GM04503 (cell line): ENCODE measurements around the gene RAB30.

ENCODE experiments used
- DNase-seq: peaks from one replicate; pipeline ENCODE4 v3.0.0-alpha.2; 2012; ENCODE audit warnings: low read depth

The RAB30 gene

GRCh38 chr11:83039566-83039965, 32.1 kb downstream of the RAB30 start:
- no peak for DNase-seq

GRCh38 chr11:83037877-83038276, 33.8 kb downstream of the RAB30 start:
- DNase-seq = no peak

GRCh38 chr11:83036701-83037100, 35.0 kb downstream of the RAB30 start:
- DNase-seq = no peak

DNA sequence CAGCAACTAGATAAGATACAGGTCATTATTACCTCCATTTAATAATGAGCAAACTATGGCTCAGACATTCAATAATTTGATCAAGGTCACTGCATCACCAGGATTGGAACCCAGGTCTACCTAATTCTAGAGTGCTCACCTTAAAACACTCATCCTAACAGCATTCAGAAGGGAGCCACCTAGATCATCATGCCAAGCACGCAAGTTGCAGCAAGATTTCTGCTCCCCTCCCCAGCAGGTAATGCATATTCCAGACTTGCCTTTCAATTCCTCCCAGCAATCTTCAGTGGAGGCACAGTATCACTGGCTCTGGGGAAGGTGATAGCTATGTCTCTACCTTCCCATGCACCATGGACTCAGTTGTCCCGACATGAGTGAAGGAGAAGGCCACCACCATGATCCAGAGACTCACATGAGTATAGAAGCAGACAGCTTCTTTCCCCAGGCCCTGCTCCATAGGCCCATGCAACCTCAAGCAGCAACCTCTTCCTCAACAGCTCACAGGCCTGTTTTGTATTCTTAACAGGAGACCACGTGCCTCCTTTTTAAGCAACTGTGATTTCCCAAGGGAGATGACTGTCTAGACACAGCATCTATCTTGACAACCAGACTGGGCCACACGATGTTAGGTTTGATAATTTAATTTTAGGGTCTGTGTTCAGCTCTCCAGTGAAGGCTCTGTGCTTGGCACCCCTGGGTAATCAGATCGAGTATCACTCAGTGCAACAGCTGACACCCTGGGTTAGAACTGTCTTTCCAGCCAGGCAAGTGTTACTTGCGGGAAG, 36.4 kb downstream of the RAB30 start:
- no peak for DNase-seq

GRCh38 chr11:83034673-83035014, 37.1 kb downstream of the RAB30 start:
- DNase-seq = no peak

DNA sequence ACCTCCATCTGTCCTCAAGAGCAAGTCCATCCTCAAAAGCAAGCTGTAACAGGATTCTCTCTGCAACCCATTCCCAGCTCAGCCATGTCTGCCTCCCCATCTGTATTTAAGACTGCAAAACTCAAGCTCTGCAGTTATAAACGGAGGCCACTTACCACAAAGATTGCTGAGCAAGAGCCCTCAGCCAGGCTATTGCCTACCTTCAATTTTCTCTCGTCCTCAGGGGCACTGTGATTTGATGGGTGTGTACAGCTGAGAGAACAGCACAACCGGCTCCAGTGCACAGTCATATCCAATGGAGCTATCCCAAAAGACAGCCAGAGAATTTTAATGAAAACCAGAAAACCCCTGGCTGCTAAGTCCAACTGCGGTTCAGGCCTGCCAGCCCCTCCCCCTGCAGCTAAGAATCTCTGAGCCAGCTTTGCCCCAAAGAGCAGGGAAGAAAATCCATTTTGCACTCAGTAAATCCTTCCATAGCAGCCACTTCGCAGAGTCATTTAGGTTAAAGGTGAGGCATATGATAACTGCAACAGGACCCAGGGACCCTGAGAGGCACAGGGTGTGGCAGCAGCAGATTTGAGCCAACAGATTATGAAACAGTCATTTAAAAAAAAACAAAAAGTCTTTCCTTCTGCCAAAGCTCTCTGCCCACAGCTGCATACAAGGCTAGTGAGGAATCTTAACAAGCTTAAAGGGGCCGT, 37.6 kb downstream of the RAB30 start:
- DNase-seq = peak; percentile 86

- DNase-seq = no peak
Observed at GRCh38 chr11:83033371-83033770, 38.3 kb downstream of the RAB30 start.

GRCh38 chr11:83031127-83031526, 40.6 kb downstream of the RAB30 start:
- DNase-seq = no peak

DNA sequence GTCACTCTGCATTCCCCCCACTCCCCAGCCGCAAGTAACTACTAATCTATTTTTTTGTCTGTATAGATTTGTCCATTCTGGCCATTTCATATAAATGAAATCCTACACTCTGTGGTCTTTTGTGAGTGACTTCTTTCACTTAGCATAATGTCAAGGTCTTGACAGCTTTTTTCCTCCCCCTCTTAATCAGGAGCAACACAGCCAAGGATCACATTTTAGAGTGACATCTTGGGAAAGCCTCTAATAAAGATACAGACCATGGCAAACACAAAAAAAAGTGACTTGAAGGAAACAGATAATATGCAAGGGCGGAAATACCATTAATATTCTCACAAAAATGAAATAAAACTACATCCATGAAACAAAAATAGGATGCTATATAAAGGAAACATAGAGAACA, 43.9 kb downstream of the RAB30 start:
- no peak for DNase-seq

GRCh38 chr11:83027289-83027688, 44.4 kb downstream of the RAB30 start:
- DNase-seq = no peak

DNA sequence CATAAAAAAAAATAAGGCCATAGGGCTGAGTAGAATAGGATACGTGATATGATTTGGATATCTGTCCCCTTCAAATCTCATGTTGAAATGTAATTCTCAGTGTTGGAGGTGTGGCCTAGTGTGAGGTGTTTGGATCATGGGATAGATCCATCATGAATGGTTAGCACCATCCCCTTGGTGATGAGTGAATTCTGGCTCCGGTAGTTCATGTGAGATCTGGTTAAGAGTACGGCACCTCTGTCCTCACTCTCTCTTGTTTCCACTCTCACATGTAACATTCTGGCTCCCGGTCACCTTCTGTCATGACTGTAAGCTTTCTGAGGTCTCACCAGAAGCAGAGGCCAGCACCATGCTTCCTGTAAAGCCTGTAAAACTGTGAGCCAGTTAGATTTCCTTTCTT, 45.5 kb downstream of the RAB30 start:
- DNase-seq = no peak

- no peak for DNase-seq
Observed at GRCh38 chr11:83025267-83025704, 46.4 kb downstream of the RAB30 start.

DNA sequence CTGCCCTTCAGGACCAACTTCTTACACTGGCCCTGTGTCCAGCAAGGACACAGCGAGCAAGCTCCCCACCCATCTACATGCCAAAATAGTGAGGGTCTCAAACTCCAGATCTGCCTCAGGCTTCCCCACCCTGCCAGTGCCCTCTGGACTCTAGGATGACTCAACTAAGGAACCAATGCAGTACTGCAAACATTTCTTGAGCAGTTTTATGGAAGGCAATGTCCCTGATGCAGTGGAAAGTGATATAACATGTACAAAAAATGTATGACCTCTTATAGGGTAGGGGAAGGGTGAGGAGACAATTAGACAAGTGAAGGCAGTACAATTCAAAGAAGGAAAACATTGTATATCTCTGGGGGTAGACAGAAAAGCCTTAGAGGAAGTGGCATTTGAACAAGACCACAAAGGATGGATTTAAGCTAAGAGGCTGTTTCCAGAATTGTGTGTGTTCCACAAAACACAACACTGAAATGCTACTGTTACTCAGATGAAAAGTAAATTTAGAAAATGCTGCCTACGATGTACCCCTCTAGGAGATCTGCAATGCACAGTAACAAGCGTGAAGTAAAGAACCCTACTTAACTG, 47.3 kb downstream of the RAB30 start:
- no peak for DNase-seq

DNA sequence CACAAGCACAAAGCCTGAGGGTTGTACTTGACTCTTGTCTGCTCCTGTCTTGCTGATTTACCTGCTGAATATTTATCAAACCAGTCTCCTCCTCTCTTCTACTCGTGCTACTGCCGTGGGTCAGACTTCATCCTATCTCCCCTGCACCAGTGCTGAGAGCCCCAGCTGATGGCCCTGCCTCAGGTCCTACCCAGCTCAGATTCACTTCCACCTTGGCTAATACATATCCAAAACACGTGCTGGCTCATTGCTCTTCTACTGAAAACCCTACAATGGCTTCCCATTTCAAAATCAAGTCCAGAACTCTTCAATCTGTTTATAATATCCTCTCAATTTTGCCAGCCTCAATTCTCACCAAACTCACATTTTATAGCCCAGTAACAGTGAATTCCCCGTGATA, 48.3 kb downstream of the RAB30 start:
- DNase-seq = no peak

DNA sequence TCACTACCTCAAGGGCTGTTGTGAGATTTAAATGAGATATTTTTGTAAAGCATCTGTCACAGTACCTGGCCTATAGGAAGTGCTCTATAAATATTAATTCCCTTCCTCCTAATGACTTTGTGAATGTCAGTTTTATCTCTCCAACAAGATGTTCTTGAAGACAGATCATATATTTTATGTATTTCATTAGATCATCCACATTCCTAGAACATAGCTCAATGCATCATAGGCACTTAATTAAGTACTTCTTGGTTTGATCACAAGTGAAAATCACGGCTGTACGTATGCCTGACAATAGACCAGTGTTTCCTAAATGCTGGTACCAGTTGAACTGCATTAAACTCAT, 49.9 kb downstream of the RAB30 start:
- no peak for DNase-seq

DNA sequence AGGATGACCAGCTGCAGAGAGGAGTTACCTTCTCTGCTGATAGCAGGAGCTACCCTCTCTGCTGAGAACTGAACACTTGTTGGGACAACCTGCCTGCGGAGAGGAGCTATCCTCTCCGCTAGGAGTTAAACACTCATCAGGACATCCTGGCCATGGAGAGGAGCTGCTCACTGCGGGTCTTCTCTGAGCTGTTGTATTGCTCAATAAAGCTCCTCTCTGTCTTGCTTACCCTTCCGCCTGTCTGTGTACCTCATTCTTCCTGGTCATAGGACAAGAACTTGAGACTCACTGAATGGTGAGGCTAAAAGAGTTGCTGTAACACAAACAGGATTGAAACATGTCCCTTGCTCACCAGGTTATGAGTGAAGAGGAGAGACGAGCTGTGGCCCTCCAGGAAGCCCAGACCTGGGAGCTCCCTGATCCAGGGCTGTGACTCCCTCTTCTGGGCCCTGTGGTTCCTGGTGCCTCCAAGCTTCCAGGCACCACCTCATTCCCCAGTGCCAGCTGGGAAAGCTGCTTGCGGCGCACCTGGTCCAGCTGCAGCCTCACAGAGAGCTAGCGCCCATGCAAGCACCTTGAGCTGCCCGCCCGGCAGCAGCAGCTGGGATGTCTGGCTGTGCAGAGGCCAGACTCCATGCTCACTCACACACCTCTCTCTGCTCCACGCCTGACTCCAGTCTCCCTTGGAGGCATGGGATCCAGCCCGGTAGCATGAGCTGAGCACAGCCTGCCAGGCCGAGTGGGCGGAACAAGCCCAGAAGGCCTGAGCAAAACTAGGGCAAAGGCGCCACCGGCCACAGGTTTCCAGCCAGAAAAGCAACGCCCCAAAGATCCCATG, 50.5 kb downstream of the RAB30 start:
- DNase-seq = no peak

DNA sequence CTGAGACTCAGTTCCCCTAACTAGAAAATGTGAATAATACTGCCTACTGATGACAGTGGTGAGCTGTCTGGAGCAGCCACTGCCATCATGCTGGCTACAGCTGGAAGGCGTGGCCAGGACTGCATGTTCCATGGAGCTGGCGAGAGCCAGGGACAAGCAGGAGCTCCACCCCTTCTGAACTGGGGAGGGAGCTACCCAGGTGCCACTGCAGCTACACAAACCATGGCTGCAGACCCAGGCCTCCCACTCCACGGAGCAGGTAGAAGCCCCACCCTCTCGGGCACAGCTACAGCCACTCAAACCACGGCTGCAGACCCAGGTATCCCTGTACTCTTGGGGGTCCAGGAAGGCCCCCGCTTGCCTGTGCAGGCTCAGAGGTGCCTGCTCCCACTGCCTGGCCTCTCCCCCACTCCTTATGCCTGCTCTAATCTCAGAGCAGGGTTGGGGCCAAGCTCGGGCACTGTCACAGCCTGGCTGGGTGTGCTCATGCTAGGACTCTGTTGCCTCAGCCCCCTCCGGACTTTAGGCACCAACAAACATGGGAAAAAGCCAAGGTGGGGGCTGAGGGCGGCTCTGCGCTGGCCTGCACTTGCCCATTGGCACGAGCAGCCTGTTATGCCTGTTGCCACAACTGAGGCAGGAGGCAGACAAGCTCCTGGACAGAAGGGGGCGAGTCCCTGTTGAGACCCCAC, 51.7 kb downstream of the RAB30 start:
- no peak for DNase-seq

- no peak for DNase-seq
Observed at GRCh38 chr11:83014951-83015350, 56.7 kb downstream of the RAB30 start.

DNA sequence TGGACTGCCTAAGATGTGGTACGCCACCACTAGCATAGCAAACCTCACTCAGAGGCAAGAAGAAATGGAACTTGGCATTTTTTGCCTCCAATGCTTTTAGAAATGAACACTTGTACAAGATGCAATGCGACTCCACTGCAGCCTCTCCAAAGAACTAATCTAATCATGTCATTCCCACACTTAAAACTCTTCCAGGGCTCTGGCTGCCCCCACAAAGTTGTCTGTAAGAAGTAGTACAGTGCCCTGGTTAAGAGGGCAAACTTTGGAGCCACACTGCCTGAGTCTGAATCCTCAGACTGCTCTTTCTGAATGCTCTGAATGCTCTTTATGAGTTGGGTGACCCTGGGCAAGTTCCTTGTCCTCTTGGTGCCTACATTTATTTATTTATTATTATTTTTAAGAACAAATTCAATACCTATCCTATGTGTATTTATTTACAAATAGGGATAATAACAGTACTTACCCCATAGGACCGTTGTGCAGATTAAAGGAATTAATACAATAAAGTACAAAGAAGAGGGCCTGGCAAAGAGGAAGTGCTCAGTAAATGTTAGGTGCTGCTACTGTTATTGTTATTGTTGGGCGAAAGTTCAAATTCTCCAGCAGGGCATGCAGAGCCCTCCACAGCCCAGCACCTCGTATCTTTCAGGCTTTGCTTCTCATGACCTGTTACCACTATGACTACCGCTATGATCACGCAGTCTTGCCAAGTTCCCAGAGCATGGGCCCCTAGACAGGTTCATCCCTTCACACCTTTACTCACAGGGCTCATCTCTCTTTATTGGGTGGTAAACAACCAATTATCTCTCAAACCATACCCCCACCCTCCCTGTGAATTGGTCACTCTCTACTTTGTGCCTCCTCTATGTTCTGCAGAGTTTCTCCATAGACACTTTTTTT, 59.3 kb downstream of the RAB30 start:
- DNase-seq = no peak

DNA sequence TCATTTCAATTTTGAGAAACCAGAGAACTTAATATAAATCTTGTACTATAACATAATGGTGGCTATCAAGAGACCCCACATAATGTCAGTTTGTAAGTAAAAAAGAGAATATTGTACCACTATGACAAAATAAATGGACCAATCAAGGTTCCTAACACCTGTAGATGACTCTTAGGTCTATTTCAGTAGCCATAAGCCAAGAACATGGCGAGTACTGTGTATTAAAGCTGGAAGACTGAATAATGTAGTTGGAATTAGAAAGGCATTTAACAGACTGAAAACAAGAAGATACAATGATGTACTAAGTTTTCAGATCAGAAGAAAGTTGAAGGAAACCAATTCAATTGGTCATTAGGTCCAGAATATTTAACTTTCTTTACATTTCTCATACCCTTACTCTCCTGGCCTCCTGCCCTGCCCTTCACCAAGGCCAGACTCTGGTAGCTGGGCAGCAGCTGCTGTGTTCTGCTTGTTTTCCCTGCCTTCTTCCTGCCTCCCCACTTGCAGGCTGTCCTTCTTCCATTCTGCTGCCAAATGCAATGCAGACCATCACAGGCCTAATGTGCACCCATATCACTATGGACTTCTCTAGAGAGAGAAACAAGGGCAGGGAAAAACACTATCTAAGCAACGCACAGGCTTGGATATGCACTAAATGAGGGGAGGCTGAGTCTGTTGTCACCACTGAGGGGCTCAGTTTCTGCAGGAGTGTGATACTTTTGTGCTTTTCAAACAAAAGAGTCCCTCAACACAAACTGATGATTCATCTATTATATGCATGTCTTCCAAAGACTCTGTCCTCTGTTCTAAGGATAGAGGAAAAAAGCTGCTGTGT, 60.1 kb downstream of the RAB30 start:
- DNase-seq = no peak
